Common myeloid progenitor, CD34-positive (primary cell): ENCODE results near the gene PRDM16.
A peak's percentile ranks its signal among the peaks of the same experiment; 100 is the strongest.

Experiments
- CTCF ChIA-PET: fragments of 350-600 bp; sonication (Branson Sonifier 250); formaldehyde crosslinking; loops from one replicate; lab custom pipeline; 2021; ENCODE audit warnings: antibody characterized with exemption; lab: Charles Lee
- POLR2A ChIA-PET: fragments of 350-600 bp; sonication (Branson Sonifier 250); formaldehyde crosslinking; loops from one replicate; lab custom pipeline; 2021; ENCODE audit warnings: antibody characterized with exemption; lab: Charles Lee
- DNase-seq, 3 donors: peaks; one replicate each; pipeline versions ENCODE4 v3.0.0 to v3.0.0-alpha.2; 2013
- H3K27ac ChIP-seq, 2 experiments: 1 replicate in 1 of 2; 2 replicates in 1 of 2; pipeline ENCODE4 v1.7.0; 2013; ENCODE audit warnings: inconsistent platforms in 2 of 2, low read length in 2 of 2, mild to moderate bottlenecking in 2 of 2, low read depth in 1 of 2, moderate library complexity in 1 of 2; ENCODE audit not compliant: severe bottlenecking in 2 of 2, insufficient read depth in 1 of 2, poor library complexity in 1 of 2
- H3K27me3 ChIP-seq, 5 experiments: replicated peaks in 2 of 5; 1 replicate in 3 of 5; 2 replicates in 2 of 5; pipeline versions ENCODE4 v1.6.1 to v1.7.0; 2013; ENCODE audit warnings: low read length in 4 of 5, mild to moderate bottlenecking in 2 of 5, moderate library complexity in 2 of 5, inconsistent platforms in 1 of 5; ENCODE audit not compliant: insufficient read depth in 5 of 5, control insufficient read depth in 4 of 5
- H3K36me3 ChIP-seq, 4 experiments: 1 replicate in 2 of 4; 2 replicates in 2 of 4; pipeline versions ENCODE4 v1.6.1 to v1.7.0; 2013; ENCODE audit warnings: low read length in 3 of 4, control low read depth in 1 of 4, mild to moderate bottlenecking in 1 of 4; ENCODE audit not compliant: control insufficient read depth in 4 of 4, insufficient read depth in 4 of 4
- H3K4me1 ChIP-seq, 4 experiments: 1 replicate in 3 of 4; 2 replicates in 1 of 4; pipeline versions ENCODE4 v1.6.1 to v1.7.1; 2013; ENCODE audit warnings: low read length in 3 of 4, mild to moderate bottlenecking in 3 of 4, control low read depth in 1 of 4, inconsistent platforms in 1 of 4, moderate library complexity in 1 of 4; ENCODE audit not compliant: control insufficient read depth in 4 of 4, insufficient read depth in 4 of 4; ENCODE audit errors: control extremely low read depth in 1 of 4
- H3K4me3 ChIP-seq, 7 experiments: 1 replicate in 4 of 7; 2 replicates in 3 of 7; pipeline versions ENCODE4 v1.5.1 to v1.7.0; 2013; ENCODE audit warnings: mild to moderate bottlenecking in 7 of 7, low read length in 6 of 7, moderate library complexity in 6 of 7, inconsistent platforms in 2 of 7, low read depth in 2 of 7, control low read depth in 1 of 7; ENCODE audit not compliant: insufficient read depth in 4 of 7, control insufficient read depth in 1 of 7; ENCODE audit errors: extremely low read depth in 1 of 7
- H3K9me3 ChIP-seq, 5 experiments: 1 replicate in 4 of 5; 2 replicates in 1 of 5; pipeline versions ENCODE4 v1.6.1 to v1.7.1; 2013; ENCODE audit warnings: low read length in 4 of 5, mild to moderate bottlenecking in 2 of 5, inconsistent platforms in 1 of 5, low read depth in 1 of 5, moderate library complexity in 1 of 5; ENCODE audit not compliant: control insufficient read depth in 4 of 5, insufficient read depth in 2 of 5; ENCODE audit errors: control extremely low read depth in 1 of 5
- WGBS: methylation state at CpG from one replicate; pipeline ENCODE4 v1.1.5; 2013; ENCODE audit not compliant: insufficient coverage; 5-methylcytosine and 5-hydroxymethylcytosine counted together

The PRDM16 gene

DNA sequence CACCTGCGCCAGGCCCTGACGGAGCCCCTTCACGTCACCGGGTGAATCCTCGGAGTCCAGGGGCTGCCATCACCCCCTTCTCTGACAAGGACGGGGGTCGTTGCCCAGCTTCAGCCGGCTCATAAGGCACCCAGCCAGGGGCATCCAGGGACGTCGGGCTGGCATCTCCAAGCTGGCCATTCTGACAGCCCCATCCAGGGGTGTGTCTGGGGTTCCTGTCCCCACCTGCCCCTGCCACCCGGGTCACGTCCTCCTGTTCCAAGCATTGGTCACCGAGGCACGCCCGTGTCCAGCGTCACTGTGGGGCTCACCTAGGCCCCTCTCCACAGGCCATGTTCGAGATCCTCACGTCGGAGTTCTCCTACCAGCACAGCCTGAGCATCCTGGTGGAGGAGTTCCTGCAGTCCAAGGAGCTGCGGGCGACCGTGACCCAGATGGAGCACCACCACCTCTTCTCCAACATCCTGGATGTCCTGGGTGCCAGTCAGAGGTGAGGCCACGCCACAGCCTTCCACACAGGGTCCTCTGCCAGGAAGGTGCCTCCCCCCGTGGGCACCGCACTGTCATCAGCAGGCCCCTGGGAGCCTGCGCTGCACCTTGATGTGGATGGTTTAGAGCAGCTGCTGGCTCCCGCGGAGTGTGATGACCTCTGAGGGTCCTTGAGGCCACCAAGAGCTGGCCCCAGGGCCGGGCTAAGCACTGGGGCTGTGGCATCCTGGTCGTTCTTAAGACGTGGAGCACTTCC lies 400.3 kb downstream of the PRDM16 start:
- Histone ChIP-seq H3K27me3 (no peaks in the 10 kb centered on the region), H3K4me1 (peaks cover 0 to 5% (median 0%) of the 10 kb centered on the region in 4 experiments), H3K36me3 (no peaks in the 10 kb centered on the region), H3K27ac (no peak overlapping the region), H3K4me3 (no peak overlapping the region), H3K9me3 (no peaks in the 10 kb centered on the region)
- POLR2A ChIA-PET: interaction anchor here (0.6 kb wide), 1 partner anchor 1479 kb away, joined by 3 read pairs; no protein-coding TSS in a partner anchor
- CTCF ChIA-PET: no interaction called here
- WGBS: 98% methylated on average over 30 of the region's 31 CpGs
- DNase-seq: no peak

DNA sequence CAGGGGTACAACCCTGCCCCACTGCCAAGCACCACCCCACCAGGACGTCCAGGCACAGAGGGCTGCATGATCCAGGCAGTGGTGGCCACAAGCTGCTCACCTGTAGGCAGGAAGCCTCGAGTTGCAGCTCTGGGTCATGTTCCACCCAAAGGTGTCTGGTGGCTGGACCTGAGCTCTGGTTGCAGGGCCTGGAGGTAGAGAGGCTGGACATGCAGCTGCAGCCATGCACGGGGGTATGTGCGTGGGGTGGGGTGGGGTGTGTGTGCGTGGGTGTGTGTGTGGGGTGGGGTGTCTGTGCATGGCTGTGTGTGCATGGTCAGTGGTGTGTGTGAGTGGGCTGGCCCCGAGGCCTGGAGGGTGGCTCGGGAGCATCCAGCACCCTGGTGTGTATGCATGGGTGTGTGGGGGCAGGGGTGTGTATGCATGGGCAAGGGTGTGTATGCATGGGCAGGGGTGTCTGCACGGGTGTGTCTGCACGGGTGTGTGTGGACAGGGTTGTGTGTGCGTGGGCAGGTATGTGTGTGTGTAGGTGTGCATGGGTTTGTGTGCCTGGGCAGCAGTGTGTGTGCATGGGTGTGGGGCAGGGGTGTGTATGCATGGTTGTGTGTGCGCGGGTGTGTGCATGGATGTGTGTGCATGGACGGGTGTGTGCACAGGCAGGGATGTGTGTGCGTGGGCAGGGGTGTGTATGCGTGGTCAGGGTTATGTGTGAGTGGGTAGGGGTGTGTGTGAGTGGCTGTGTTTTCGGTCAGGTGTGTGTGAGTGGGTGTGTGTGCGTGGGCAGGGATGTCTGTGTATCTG lies 401.0 kb downstream of the PRDM16 start:
- H3K27me3 ChIP-seq: no peaks in the 10 kb centered on the region
- no peak overlapping the region for H3K4me3 ChIP-seq
- no peaks in the 10 kb centered on the region for H3K9me3 ChIP-seq
- ChIA-PET POLR2A (interaction anchor here (0.6 kb wide), 1 partner anchor 1479 kb away, joined by 3 read pairs; no protein-coding TSS in a partner anchor), CTCF (no interaction called here)
- H3K27ac ChIP-seq: no peak overlapping the region
- 99% methylated on average over 13 of the region's 17 CpGs for WGBS
- DNase-seq: no peak
- H3K36me3 ChIP-seq: no peaks in the 10 kb centered on the region
- peaks cover 0 to 5% (median 0%) of the 10 kb centered on the region in 4 experiments for H3K4me1 ChIP-seq

- 93% methylated on average over 18 of the region's 22 CpGs for WGBS
- CTCF ChIA-PET: interaction anchor here (1.1 to 3.2 kb wide), 6 partner anchors 12 to 32 kb away, joined by 3 to 23 read pairs (median 4); no protein-coding TSS in a partner anchor
- Histone ChIP-seq H3K27ac (no peak overlapping the region), H3K9me3 (no peaks in the 10 kb centered on the region), H3K27me3 (no peaks in the 10 kb centered on the region), H3K4me1 (peaks cover 0 to 5% (median 0%) of the 10 kb centered on the region in 4 experiments), H3K4me3 (no peak overlapping the region), H3K36me3 (no peaks in the 10 kb centered on the region)
- POLR2A ChIA-PET: interaction anchor here (0.6 kb wide), 1 partner anchor 490 kb away, joined by 3 read pairs; no protein-coding TSS in a partner anchor
- no peak for DNase-seq
Measured at GRCh38 chr1:3470650-3471355, 401.8 kb downstream of the PRDM16 start.

DNA sequence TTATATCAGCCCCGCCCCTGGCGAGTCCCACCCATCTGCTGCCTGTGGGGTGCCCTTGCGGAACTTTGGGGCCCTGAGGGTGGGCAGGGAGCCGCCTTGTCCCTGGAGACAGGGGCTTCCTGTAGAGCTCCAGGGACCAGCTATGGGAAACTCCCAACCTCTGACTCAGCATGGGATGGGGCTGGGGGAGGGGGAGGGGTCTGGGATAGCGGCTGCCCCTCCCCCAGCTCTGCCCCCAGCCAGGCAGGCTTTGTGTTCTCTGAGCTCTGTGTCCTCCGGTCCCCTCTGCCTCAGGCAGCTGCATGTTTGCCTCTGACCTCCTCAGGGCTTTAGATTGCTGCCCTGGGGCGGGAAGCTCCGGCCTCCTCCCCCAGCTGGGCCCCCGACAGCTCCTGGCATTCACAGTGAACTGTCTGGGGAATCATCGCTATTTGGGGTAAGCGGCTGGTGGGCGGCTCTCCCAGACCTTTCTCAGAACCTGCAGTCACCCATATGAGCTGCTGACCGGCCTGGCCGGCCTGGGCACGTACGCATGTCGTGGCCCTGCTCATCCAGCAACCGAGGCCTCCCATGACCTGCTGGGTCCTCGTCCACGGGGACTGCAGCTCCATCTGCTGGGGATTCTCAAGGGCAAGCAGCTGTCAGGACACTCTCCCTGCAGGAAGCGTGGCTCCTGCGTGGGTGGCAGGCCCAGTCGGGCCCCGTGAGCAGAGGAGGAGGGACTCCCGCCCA lies 402.5 kb downstream of the PRDM16 start:
- H3K4me3 ChIP-seq: no peak overlapping the region
- H3K4me1 ChIP-seq: peaks cover 0 to 5% (median 0%) of the 10 kb centered on the region in 4 experiments
- ChIA-PET CTCF (interaction anchor here (1.0 to 3.2 kb wide), 7 partner anchors 12 to 33 kb away, joined by 3 to 23 read pairs (median 4); partner anchors contain the start of gene ARHGEF16), POLR2A (interaction anchor here (0.6 kb wide), 1 partner anchor 491 kb away, joined by 3 read pairs; no protein-coding TSS in a partner anchor)
- no peaks in the 10 kb centered on the region for H3K36me3 ChIP-seq
- WGBS: 55% methylated on average over 20 of the region's 25 CpGs
- H3K27ac ChIP-seq: no peak overlapping the region
- H3K9me3 ChIP-seq: no peaks in the 10 kb centered on the region
- DNase-seq: peak in 2 of 3 donors; percentile 26 to 43
- no peaks in the 10 kb centered on the region for H3K27me3 ChIP-seq

DNA sequence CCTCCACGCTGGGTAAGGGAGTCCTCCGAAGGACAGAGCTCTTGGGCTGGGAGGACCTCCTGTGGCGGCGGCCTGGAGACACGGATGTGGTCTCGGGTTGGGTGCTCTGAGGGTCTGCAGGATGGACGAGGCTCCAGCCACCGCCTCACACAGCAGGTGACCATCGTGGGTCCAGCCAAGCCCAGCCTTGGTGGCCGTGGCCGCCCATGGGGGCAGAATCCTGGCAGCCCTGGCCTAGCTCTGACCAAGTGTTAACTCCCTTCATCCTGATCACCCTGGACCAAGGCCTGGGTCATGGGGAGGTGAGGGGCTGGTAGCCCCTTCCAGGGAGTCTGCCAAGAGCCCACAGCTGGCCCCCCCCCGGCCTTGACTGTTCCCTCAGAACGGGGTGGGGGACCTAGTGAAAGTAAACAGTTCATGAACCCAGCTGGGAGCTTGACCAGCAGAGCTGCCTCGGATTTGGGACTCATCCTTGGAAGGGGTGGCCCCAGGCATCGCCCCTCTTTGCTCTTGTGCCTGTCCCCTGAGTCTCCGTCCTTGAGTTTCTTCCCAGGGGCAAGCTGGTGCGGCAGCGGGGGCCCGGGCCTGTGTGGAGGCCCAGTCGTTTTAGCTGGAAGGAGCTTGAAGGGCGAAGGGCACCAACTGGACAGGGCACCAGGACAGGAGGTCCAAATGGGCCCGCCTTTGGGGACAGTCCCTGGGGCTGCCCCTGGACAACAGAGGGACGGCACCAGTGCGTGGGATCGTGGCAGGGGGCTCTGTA lies 403.3 kb downstream of the PRDM16 start:
- DNase-seq: no peak
- H3K27me3 ChIP-seq: no peaks in the 10 kb centered on the region
- H3K4me1 ChIP-seq: peaks cover 0 to 5% (median 0%) of the 10 kb centered on the region in 4 experiments
- 87% methylated on average over 20 of the region's 25 CpGs for WGBS
- no peaks in the 10 kb centered on the region for H3K36me3 ChIP-seq
- POLR2A ChIA-PET: no interaction called here
- no peak overlapping the region for H3K27ac ChIP-seq
- no peak overlapping the region for H3K4me3 ChIP-seq
- CTCF ChIA-PET: interaction anchor here (1.0 to 3.2 kb wide), 7 partner anchors 10 to 30 kb away, joined by 3 to 23 read pairs (median 4); partner anchors contain the start of gene ARHGEF16
- H3K9me3 ChIP-seq: no peaks in the 10 kb centered on the region

GRCh38 chr1:3472906-3473305 lies 403.9 kb downstream of the PRDM16 start:
- no peaks in the 10 kb centered on the region for H3K27me3 ChIP-seq
- CTCF ChIA-PET: interaction anchor here (1.6 to 3.2 kb wide), 3 partner anchors 9 to 20 kb away, joined by 6 to 23 read pairs (median 7); no protein-coding TSS in a partner anchor
- peaks cover 0 to 5% (median 0%) of the 10 kb centered on the region in 4 experiments for H3K4me1 ChIP-seq

More at GRCh38 chr1:3472906-3473305, 403.9 kb downstream of the PRDM16 start:
- no peak for DNase-seq
- Histone ChIP-seq H3K36me3 (no peaks in the 10 kb centered on the region), H3K9me3 (no peaks in the 10 kb centered on the region), H3K4me3 (no peak overlapping the region), H3K27ac (no peak overlapping the region)
- POLR2A ChIA-PET: no interaction called here
- 100% methylated on average over 14 of the region's 17 CpGs for WGBS
